HEK293T (cell line): Measurements from ENCODE around the gene MYH1.

Experiments
- CTCF ChIA-PET: fragments of 350-600 bp; formaldehyde crosslinking; extraction: SDS; loops from one replicate; lab custom pipeline; 2021; ENCODE audit warnings: antibody characterized with exemption, inconsistent platforms; lab: Yijun Ruan, JAX
- POLR2A ChIA-PET: fragments of 350-600 bp; formaldehyde crosslinking; extraction: SDS; loops from one replicate; lab custom pipeline; 2020; ENCODE audit warnings: antibody characterized with exemption, inconsistent platforms; lab: Yijun Ruan, JAX
- DNase-seq: peaks from one replicate; pipeline ENCODE4 v3.0.0; 2012; ENCODE audit warnings: mixed read lengths; ENCODE audit errors: extremely low spot score
- ARNT ChIP-seq: fragments of 450-650 bp; IDR thresholded peaks from 2 replicates; pipeline ENCODE4 v1.6.1; 2017; ENCODE audit warnings: mild to moderate bottlenecking
- BHLHE40 ChIP-seq: fragments of 450-650 bp; IDR thresholded peaks from 2 replicates; pipeline ENCODE4 v1.6.1; 2016; ENCODE audit warnings: mild to moderate bottlenecking, moderate library complexity, borderline replicate concordance
- CTBP1 ChIP-seq: fragments of 450-650 bp; IDR thresholded peaks from 2 replicates; pipeline ENCODE4 v1.6.1; 2016; ENCODE audit warnings: borderline replicate concordance
- ELF4 ChIP-seq: fragments of 450-650 bp; IDR thresholded peaks from 2 replicates; pipeline ENCODE4 v1.6.1; 2017; ENCODE audit warnings: antibody characterized with exemption
- FOXA1 ChIP-seq: fragments of 450-650 bp; IDR thresholded peaks from 2 replicates; pipeline ENCODE4 v1.6.1; 2016; ENCODE audit warnings: mild to moderate bottlenecking
- FOXK2 ChIP-seq: fragments of 450-650 bp; IDR thresholded peaks from 2 replicates; pipeline ENCODE4 v1.6.1; 2016; ENCODE audit warnings: mild to moderate bottlenecking
- FOXM1 ChIP-seq: fragments of 450-650 bp; IDR thresholded peaks from 2 replicates; pipeline ENCODE4 v1.6.1; 2017; ENCODE audit warnings: mild to moderate bottlenecking, borderline replicate concordance
- HDGF ChIP-seq: fragments of 450-650 bp; IDR thresholded peaks from 2 replicates; pipeline ENCODE4 v1.6.1; 2017; ENCODE audit warnings: antibody characterized with exemption, borderline replicate concordance
- L3MBTL2 ChIP-seq: fragments of 450-650 bp; conservative IDR thresholded peaks from 2 replicates; pipeline ENCODE4 v1.6.1; 2016; ENCODE audit warnings: mild to moderate bottlenecking
- LEF1 ChIP-seq: fragments of 450-650 bp; IDR thresholded peaks from 2 replicates; pipeline ENCODE4 v1.6.1; 2017; ENCODE audit warnings: mild to moderate bottlenecking, borderline replicate concordance
- NFRKB ChIP-seq: fragments of 450-650 bp; IDR thresholded peaks from 2 replicates; pipeline ENCODE4 v1.6.1; 2016; ENCODE audit warnings: mild to moderate bottlenecking, moderate library complexity
- SP1 ChIP-seq: fragments of 450-650 bp; IDR thresholded peaks from 2 replicates; pipeline ENCODE4 v1.6.1; 2017
- SUZ12 ChIP-seq: fragments of 450-650 bp; IDR thresholded peaks from 2 replicates; pipeline ENCODE4 v1.6.1; 2016; ENCODE audit warnings: mild to moderate bottlenecking
- TARDBP ChIP-seq: fragments of 450-650 bp; IDR thresholded peaks from 2 replicates; pipeline ENCODE4 v1.6.1; 2016
- ZNF384 ChIP-seq: fragments of 450-650 bp; IDR thresholded peaks from 2 replicates; pipeline ENCODE4 v1.6.1; 2016
- TF ChIP-seq, protein P1 (sequence below): fragments of 450-650 bp; IDR thresholded peaks from 2 replicates; pipeline ENCODE4 v1.6.1; 2016

MYH1 gene

GRCh38 chr17:10471858-10472257 lies 46.5 kb downstream of the MYH1 start:
- POLR2A ChIA-PET = no interaction called here
- DNase-seq = no peak
- TF ChIP-seq SUZ12 (no peak), HDGF (no peak), FOXM1 (no peak), FOXK2 (no peak), L3MBTL2 (no peak), CTBP1 (no peak)
- TF ChIP-seq, protein P1, sequence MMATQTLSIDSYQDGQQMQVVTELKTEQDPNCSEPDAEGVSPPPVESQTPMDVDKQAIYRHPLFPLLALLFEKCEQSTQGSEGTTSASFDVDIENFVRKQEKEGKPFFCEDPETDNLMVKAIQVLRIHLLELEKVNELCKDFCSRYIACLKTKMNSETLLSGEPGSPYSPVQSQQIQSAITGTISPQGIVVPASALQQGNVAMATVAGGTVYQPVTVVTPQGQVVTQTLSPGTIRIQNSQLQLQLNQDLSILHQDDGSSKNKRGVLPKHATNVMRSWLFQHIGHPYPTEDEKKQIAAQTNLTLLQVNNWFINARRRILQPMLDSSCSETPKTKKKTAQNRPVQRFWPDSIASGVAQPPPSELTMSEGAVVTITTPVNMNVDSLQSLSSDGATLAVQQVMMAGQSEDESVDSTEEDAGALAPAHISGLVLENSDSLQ = no peak
- CTCF ChIA-PET = no interaction called here

DNA sequence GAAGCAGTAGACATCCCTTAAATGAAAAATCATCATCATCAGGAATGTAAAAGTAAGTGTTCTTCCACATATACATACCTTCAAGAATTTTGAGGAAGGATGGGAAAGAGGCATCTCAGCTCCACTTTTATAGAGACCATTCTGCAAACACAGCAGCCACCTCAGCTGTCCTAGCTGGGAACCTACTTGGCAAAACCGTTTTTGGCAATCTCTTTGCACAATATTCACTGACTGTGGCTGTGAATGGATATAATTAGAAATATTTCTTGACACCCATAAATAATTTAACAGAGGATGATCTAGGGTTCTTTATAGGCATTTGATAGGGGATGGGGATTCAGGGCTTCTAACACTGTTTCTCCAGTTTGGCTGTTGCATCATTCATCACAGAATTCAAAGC lies 48.9 kb downstream of the MYH1 start, which contains the start of gene MYH4:
Gene MYH4, minus strand, starts transcription at position 101 of the 400 bp plus-strand sequence. CDS start 2,814 bp downstream, outside the sequence.
- ChIA-PET CTCF (no interaction called here), POLR2A (no interaction called here)
- TF ChIP-seq FOXM1 = no peak
- TF ChIP-seq L3MBTL2 = no peak
- no peak for TF ChIP-seq SUZ12
- TF ChIP-seq FOXA1 = no peak
- TF ChIP-seq TARDBP = no peak
- TF ChIP-seq NFRKB = no peak
- TF ChIP-seq CTBP1 = no peak
- TF ChIP-seq HDGF = no peak
- no peak for TF ChIP-seq ZNF384
- no peak for TF ChIP-seq ELF4
- no peak for TF ChIP-seq LEF1
- TF ChIP-seq ARNT = no peak
- TF ChIP-seq FOXK2 = no peak
- TF ChIP-seq, protein P1 = no peak
- no peak for TF ChIP-seq BHLHE40
- TF ChIP-seq SP1 = no peak
- no peak for DNase-seq

- ChIA-PET CTCF (no interaction called here), POLR2A (no interaction called here)
- no peak for DNase-seq
- TF ChIP-seq ELF4 (no peak), FOXM1 (no peak), FOXA1 (no peak), NFRKB (no peak), ZNF384 (no peak), FOXK2 (no peak), TARDBP (no peak), L3MBTL2 (no peak), HDGF (no peak), BHLHE40 (no peak), ARNT (no peak)
- TF ChIP-seq, protein P1 = no peak
These were observed 54.9 kb downstream of the MYH1 start for GRCh38 chr17:10463402-10463801.

DNA sequence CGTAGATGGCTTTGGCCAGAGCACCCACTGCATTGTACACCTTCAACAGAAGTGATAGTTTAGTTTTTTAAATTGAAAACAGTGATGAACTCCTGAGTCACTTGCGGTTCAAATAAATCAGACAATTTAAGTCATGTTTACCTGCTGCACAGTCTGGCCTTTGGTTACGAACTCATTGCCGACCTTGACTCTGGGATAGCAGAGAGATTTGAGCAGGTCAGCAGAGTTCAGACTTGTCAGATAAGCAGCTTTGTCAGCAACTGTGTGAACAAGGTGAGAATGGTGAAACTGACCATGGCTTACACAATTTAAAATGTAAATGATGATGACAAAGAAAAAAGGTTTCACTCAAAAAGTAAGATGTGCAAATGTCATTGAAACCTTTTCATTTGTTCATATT lies 58.3 kb downstream of the MYH1 start:
- POLR2A ChIA-PET = no interaction called here
- DNase-seq = no peak
- CTCF ChIA-PET = no interaction called here
- TF ChIP-seq ARNT = no peak
- no peak for TF ChIP-seq FOXM1
- TF ChIP-seq CTBP1 = no peak
- TF ChIP-seq ZNF384 = no peak
- TF ChIP-seq SP1 = no peak
- no peak for TF ChIP-seq SUZ12

- CTCF ChIA-PET = no interaction called here
- POLR2A ChIA-PET = no interaction called here
- no peak for DNase-seq
These were observed 59.6 kb downstream of the MYH1 start for GRCh38 chr17:10458701-10459100.

DNA sequence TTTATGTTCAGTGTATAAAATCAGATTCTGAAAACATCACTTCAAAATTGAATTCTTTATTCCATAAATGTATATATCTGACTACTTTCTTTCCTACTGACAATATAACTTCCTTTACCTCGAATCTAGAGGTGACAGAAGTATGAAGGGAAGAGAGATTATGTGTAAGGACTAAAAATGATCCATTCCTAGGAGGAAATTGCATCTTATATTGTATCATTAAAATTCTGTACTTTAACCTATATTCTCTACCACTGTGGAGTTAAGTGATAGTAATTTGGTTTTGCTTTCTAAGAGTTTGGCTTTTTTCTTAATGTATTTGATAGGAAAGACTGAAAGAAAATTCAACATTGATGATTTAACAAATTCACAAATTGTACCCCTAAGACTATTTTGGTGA lies 60.4 kb downstream of the MYH1 start:
- CTCF ChIA-PET = no interaction called here
- TF ChIP-seq FOXM1 (no peak), ELF4 (no peak), SUZ12 (no peak), ARNT (no peak), FOXA1 (no peak), LEF1 (no peak), SP1 (no peak), L3MBTL2 (no peak), ZNF384 (no peak), CTBP1 (no peak), NFRKB (no peak), BHLHE40 (no peak), FOXK2 (no peak), TARDBP (no peak)
- TF ChIP-seq, protein P1 = no peak
- POLR2A ChIA-PET = no interaction called here
- no peak for DNase-seq

More at GRCh38 chr17:10458701-10459100, 59.6 kb downstream of the MYH1 start:
- no peak for TF ChIP-seq SUZ12
- TF ChIP-seq ELF4 = no peak
- no peak for TF ChIP-seq LEF1
- no peak for TF ChIP-seq FOXK2
- no peak for TF ChIP-seq FOXM1
- no peak for TF ChIP-seq BHLHE40
- no peak for TF ChIP-seq ZNF384
- no peak for TF ChIP-seq NFRKB
- no peak for TF ChIP-seq ARNT
- no peak for TF ChIP-seq TARDBP
- no peak for TF ChIP-seq FOXA1
- TF ChIP-seq SP1 = no peak
- no peak for TF ChIP-seq CTBP1
- no peak for TF ChIP-seq HDGF
- no peak for TF ChIP-seq L3MBTL2
- TF ChIP-seq, protein P1 = no peak
